DND-41 (cell line): ENCODE measurements around the gene MAP3K12.

Experiments
- ATAC-seq: fragments of 200-7000 bp; cut with Tn5 transposase; 3 replicates; pipeline ENCODE4 v1.9.1; 2021; ENCODE audit warnings: low read depth; ENCODE audit not compliant: insufficient read depth
- DNase-seq: peaks from one replicate; pipeline ENCODE4 v3.0.0-alpha.2; 2020
- H2AFZ ChIP-seq: 2 replicates; pipeline ENCODE4 v1.6.0; 2012; ENCODE audit warnings: low read depth, low read length
- H3K27ac ChIP-seq: 2 replicates; pipeline ENCODE4 v1.5.1; 2012; ENCODE audit warnings: low read length, inconsistent platforms
- H3K27me3 ChIP-seq: fragments of 200-600 bp; sonication (generic); 2 replicates; pipeline ENCODE4 v1.6.0; 2012; ENCODE audit warnings: low read length, mild to moderate bottlenecking, inconsistent platforms; ENCODE audit not compliant: insufficient read depth, poor library complexity
- H3K36me3 ChIP-seq: 2 replicates; pipeline ENCODE4 v1.5.1; 2012; ENCODE audit warnings: low read length, inconsistent platforms; ENCODE audit not compliant: insufficient read depth
- H3K4me1 ChIP-seq: 2 replicates; pipeline ENCODE4 v1.5.1; 2012; ENCODE audit warnings: mild to moderate bottlenecking, low read length; ENCODE audit not compliant: insufficient read depth
- H3K4me2 ChIP-seq: 2 replicates; pipeline ENCODE4 v1.6.0; 2012; ENCODE audit warnings: mild to moderate bottlenecking, moderate library complexity, low read length, inconsistent platforms; ENCODE audit not compliant: insufficient read depth
- H3K4me3 ChIP-seq, 2 experiments: fragments of 200-600 bp in 1 of 2; shearing (Covaris generic) in 1 of 2; 2 replicates each; pipeline ENCODE4 v1.5.1; 2012 to 2016; ENCODE audit warnings: inconsistent platforms in 2 of 2, low read length in 2 of 2, mild to moderate bottlenecking in 2 of 2, low read depth in 1 of 2, moderate library complexity in 1 of 2
- H3K79me2 ChIP-seq: 2 replicates; pipeline ENCODE4 v1.6.0; 2012; ENCODE audit warnings: low read length, inconsistent platforms; ENCODE audit not compliant: insufficient read depth
- H3K9ac ChIP-seq: 2 replicates; pipeline ENCODE4 v1.6.0; 2012; ENCODE audit warnings: low read depth, mild to moderate bottlenecking, inconsistent platforms, low read length, moderate library complexity
- H3K9me3 ChIP-seq: 2 replicates; pipeline ENCODE4 v1.5.1; 2012; ENCODE audit warnings: low read length, moderate library complexity, mild to moderate bottlenecking, inconsistent platforms; ENCODE audit not compliant: insufficient read depth, severe bottlenecking
- H4K20me1 ChIP-seq: 2 replicates; pipeline ENCODE4 v1.6.0; 2012; ENCODE audit warnings: low read length; ENCODE audit not compliant: insufficient read depth
- EZH2 ChIP-seq: IDR thresholded peaks from 3 replicates; pipeline ENCODE4 v1.6.1; 2012; ENCODE audit warnings: borderline replicate concordance, low read depth, mild to moderate bottlenecking, moderate library complexity, low read length, inconsistent platforms; ENCODE audit not compliant: severe bottlenecking
- TF ChIP-seq, protein P1 (sequence below): IDR thresholded peaks from 2 replicates; pipeline ENCODE4 v1.5.1; 2012; ENCODE audit warnings: borderline replicate concordance, low read length, moderate library complexity, mild to moderate bottlenecking; ENCODE audit not compliant: poor library complexity, severe bottlenecking; ENCODE audit errors: extremely low read depth

MAP3K12 gene

DNA sequence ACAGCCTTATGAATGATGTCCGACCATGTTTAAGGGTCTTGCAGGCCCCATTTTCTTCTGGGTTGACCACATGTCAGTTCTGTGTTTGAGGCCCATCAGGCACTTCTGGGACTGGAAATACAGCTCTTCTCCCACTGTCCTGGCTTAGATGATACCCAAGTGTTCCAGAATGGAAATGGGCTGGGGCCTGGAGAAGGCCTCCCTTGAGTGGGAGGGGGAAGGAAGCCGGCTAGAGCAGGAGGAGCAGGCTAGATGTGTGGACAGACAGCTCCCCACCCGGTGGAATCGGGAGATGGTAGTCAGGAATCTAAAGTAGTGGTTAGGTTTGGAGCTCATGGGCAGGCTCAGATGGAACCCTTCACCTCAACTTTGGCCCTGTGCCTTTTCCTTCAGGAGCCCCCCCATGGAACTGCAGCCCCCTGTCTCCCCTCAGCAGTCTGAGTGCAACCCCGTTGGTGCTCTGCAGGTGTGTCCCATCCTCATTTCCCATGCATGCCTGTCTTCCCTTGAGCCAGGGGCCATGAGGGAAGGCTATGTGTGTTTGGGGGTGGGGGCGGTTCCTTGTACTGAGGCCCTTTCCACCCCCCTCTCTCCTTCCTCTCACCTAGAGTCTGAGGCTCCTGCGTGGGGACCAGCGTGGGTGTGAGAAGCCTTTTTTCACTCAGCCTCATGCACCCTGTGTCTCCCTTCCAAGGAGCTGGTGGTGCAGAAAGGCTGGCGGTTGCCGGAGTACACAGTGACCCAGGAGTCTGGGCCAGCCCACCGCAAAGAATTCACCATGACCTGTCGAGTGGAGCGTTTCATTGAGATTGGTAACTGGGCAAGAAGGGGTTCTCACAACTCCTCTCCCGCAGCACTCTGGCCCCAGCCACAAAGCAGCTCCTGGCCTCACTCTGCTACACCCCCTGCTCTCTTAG is 5.0 kb upstream of the MAP3K12 start:
- no peak overlapping the region for H2AFZ ChIP-seq
- TF ChIP-seq, protein P1, sequence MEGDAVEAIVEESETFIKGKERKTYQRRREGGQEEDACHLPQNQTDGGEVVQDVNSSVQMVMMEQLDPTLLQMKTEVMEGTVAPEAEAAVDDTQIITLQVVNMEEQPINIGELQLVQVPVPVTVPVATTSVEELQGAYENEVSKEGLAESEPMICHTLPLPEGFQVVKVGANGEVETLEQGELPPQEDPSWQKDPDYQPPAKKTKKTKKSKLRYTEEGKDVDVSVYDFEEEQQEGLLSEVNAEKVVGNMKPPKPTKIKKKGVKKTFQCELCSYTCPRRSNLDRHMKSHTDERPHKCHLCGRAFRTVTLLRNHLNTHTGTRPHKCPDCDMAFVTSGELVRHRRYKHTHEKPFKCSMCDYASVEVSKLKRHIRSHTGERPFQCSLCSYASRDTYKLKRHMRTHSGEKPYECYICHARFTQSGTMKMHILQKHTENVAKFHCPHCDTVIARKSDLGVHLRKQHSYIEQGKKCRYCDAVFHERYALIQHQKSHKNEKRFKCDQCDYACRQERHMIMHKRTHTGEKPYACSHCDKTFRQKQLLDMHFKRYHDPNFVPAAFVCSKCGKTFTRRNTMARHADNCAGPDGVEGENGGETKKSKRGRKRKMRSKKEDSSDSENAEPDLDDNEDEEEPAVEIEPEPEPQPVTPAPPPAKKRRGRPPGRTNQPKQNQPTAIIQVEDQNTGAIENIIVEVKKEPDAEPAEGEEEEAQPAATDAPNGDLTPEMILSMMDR, result no peak
- no peak for TF ChIP-seq EZH2
- H3K9ac ChIP-seq, result no peak overlapping the region; the same call in 1 of the 2 replicates
- DNase-seq (peak; percentile 4), ATAC-seq (no peak)
- H3K4me3 ChIP-seq, result no peak overlapping the region
- H3K79me2 ChIP-seq, result peaks cover 22% of the 10 kb centered on the region
- peaks cover 40% of the 10 kb centered on the region for H3K4me1 ChIP-seq
- H3K27ac ChIP-seq, result no peak overlapping the region
- no peak overlapping the region for H3K4me2 ChIP-seq
- H3K9me3 ChIP-seq, result no peaks in the 10 kb centered on the region
- H4K20me1 ChIP-seq, result no peaks in the 10 kb centered on the region
- peaks cover 44% of the 10 kb centered on the region for H3K36me3 ChIP-seq
- no peaks in the 10 kb centered on the region for H3K27me3 ChIP-seq

DNA sequence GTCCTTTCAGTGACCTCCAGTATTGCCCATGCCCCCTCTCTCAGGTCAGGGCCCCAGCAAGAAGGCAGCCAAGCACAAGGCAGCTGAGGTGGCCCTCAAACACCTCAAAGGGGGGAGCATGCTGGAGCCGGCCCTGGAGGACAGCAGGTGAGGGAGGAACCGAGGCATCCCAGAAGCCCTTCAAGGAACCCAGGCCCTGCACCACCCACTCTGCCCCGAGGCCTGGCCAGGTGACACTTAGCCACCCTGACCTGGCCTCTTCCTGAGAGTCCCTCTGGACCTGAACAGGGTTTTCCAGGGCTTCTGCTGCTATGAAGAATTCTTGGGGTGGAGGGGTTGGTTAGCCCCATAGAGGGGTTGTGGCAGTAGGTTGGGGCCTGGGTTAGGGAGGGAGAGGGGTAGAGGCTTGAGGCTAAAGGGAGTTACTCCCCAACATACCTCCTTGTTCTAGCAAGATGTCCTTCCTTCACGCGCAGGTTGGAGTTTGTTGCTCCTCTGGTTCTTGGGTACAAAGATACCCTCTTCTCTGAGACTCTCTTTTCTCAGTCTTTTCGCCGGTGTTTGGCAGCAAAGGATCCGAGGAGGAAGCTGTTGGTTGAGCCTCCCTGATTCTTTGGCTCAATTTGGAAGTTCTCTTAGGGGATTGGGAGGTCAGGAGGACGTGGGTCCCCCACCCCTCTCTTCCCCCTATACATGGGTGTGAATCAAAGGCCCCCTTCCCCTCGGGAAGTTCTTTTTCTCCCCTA is 3.9 kb upstream of the MAP3K12 start:
- H4K20me1 ChIP-seq, result no peaks in the 10 kb centered on the region
- 0 out of 2 replicates have a peak overlapping the region, but pooled peaks have one; percentile 11 for H3K27ac ChIP-seq
- TF ChIP-seq, protein P1, result no peak
- TF ChIP-seq EZH2, result no peak
- 0 out of 2 replicates have a peak overlapping the region, but pooled peaks have one; percentile 7 for H3K9ac ChIP-seq
- DNase-seq (no peak), ATAC-seq (no peak)
- no peaks in the 10 kb centered on the region for H3K9me3 ChIP-seq
- H3K4me1 ChIP-seq, result peaks cover 44% of the 10 kb centered on the region
- no peaks in the 10 kb centered on the region for H3K27me3 ChIP-seq
- H3K79me2 ChIP-seq, result peaks cover 22% of the 10 kb centered on the region
- peak overlapping the region; percentile 76; the same call in 1 of the 2 replicates for H3K4me2 ChIP-seq
- H3K4me3 ChIP-seq, result no peak overlapping the region
- H2AFZ ChIP-seq, result no peak overlapping the region
- peaks cover 44% of the 10 kb centered on the region for H3K36me3 ChIP-seq

DNA sequence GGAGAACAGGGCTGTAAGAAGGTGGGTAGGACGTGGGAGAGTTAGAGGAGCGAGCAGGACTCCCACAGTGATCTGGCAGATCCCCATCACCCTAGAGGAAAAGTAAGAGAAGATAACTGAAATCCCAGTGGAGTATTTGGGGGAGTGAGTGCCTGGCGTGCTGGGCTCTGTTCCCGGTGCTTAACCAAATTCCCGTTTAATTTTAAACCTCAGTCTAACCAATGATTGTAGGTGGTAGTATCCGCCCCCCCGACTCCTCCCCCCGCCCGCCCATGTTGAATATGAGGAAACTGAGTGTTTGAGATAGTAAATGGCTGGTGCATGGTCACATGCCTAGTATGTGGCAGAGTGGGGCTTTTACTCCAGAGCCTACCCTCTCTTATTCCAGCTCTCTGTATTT is 3.1 kb upstream of the MAP3K12 start:
- no peak for TF ChIP-seq EZH2
- TF ChIP-seq, protein P1, result no peak
- H3K4me2 ChIP-seq, result peak overlapping the region; percentile 76
- no peak for DNase-seq
- H3K4me3 ChIP-seq, result peak overlapping the region; percentile 36 to 68; a peak in 3 of 4 replicates
- no peaks in the 10 kb centered on the region for H3K9me3 ChIP-seq
- peak overlapping the region; percentile 95 for H3K27ac ChIP-seq
- peaks cover 50% of the 10 kb centered on the region for H3K4me1 ChIP-seq
- peak overlapping the region; percentile 71 for H3K9ac ChIP-seq
- peaks cover 44% of the 10 kb centered on the region for H3K36me3 ChIP-seq
- H3K27me3 ChIP-seq, result no peaks in the 10 kb centered on the region
- no peaks in the 10 kb centered on the region for H4K20me1 ChIP-seq
- H3K79me2 ChIP-seq, result peaks cover 22% of the 10 kb centered on the region
- no peak overlapping the region for H2AFZ ChIP-seq
- ATAC-seq, result no peak
